SH-SY5Y (cell line): Measurements from ENCODE around the gene PITPNC1.

ENCODE experiments used
- GATA2 ChIP-seq: IDR thresholded peaks from 2 replicates; pipeline ENCODE4 v1.6.1; 2011; ENCODE audit warnings: mild to moderate bottlenecking, low read depth, low read length
- GATA3 ChIP-seq: IDR thresholded peaks from 2 replicates; pipeline ENCODE4 v1.6.1; 2011; ENCODE audit warnings: low read depth, mild to moderate bottlenecking, low read length, moderate library complexity

DNA sequence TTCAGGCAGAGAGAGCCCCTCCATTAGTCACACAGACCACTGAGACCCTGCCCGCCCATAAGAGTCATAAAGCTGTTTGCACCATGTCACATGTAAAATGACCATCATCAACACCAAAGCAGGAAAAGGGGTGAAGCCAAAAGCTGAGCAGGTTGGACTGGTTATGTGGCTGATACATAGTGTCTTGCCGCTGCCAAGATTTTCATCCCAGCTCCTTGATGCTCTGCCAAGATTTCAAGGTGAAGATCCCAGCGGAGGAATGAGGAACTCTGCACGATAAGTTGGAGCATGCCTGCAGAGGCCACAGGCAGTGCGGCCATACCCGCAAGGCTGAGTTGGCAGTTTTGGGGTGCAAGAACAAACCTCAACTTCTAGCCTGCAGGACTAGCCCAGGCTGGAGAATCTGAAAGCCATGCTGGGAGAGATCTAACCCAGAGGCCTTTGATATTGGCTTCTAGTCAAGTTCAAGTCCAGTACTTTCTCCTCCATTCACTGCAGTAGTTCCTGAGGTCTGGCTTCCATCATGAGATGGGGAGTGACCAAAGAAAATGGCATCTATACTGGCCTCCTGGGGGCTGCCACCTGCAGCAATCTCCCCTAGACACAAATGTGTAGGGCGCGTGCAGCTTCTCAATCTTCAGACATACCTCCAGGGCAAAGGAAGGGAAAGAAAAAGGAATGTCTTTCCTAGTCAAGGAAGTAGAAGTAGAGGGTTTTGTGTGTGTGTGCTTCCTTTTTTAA lies 261.0 kb downstream of the PITPNC1 start:
- TF ChIP-seq GATA2: no peak
- TF ChIP-seq GATA3: no peak
